Breast epithelium (tissue), 3 donors: ENCODE results near the gene ZFTA.

Experiments used
- CTCF ChIP-seq, 3 donors: fragments of 450-650 bp; IDR thresholded peaks; one replicate each; pipeline ENCODE4 v1.5.1; 2016 to 2017; ENCODE audit warnings: antibody characterized with exemption in 3 of 3, mild to moderate bottlenecking in 3 of 3, moderate library complexity in 3 of 3
- POLR2A ChIP-seq: fragments of 450-650 bp; IDR thresholded peaks from one replicate; pipeline ENCODE4 v1.6.1; 2016; ENCODE audit warnings: antibody characterized with exemption, mild to moderate bottlenecking, moderate library complexity
- POLR2AphosphoS5 ChIP-seq, 3 donors: sonication (generic); formaldehyde crosslinking; IDR thresholded peaks; one replicate each; pipeline ENCODE4 v1.6.1; 2017; ENCODE audit warnings: antibody characterized with exemption in 3 of 3

DNA sequence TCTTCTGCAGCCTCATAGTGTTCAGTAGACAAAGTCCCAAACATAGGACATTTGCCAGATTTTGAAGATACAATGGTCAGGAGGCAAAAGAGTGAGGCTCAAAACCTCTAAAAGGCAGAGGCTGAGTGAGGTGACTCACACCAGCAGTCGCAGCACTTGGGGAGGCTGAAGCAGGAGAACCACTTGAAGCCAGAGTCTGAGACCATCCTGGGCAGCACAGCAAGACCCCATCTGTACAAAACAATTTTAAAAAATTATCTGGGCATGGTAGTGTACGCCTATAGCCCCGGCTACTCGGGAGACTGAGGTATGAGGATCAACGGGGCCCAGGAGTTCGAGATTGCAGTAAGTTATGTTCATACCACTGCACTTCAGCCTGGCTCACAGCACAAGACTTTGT lies 14.2 kb upstream of the ZFTA start:
- TF ChIP-seq CTCF (IDR thresholded peaks at IDR 0.05) (no peak), POLR2A (no peak), POLR2AphosphoS5 (IDR thresholded peaks at IDR 0.05) (no peak)
